Peyer's patch (tissue), 4 donors: ENCODE results near the gene RILPL2.

Experiments
- POLR2A ChIP-seq, 2 donors: fragments of 450-650 bp; IDR thresholded peaks; one replicate each; pipeline ENCODE4 v1.5.1; 2017; ENCODE audit warnings: antibody characterized with exemption in 2 of 2, mild to moderate bottlenecking in 2 of 2, moderate library complexity in 2 of 2
- TF ChIP-seq, protein P1 (sequence below), 6 experiments: fragments of 450-650 bp in 4 of 6; fragments of 200-600 bp in 2 of 6; sonication (generic) in 1 of 6; IDR thresholded peaks; one replicate each; pipeline ENCODE4 v1.5.1; 2017 to 2019; ENCODE audit warnings: antibody characterized with exemption in 6 of 6, mild to moderate bottlenecking in 3 of 6, moderate library complexity in 1 of 6

DNA sequence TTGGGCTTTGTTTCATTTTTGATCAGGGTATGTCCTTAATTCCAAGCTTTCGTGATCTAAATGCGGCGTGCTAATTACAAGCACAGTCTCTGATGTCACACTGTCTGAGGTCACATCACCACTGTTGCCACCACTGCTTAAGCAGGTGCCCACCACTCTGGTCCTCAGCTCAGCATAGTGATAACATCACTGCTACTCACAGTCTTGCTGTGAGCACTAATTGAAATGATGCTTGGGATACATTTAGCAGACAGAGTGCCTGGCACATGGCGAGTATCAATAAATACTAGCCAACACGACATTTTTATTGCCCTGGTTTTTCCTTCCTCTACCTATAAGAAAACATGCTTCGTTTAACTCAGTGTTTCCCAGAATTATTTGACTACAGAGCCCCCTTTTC lies 7.9 kb downstream of the RILPL2 start:
- TF ChIP-seq, protein P1, sequence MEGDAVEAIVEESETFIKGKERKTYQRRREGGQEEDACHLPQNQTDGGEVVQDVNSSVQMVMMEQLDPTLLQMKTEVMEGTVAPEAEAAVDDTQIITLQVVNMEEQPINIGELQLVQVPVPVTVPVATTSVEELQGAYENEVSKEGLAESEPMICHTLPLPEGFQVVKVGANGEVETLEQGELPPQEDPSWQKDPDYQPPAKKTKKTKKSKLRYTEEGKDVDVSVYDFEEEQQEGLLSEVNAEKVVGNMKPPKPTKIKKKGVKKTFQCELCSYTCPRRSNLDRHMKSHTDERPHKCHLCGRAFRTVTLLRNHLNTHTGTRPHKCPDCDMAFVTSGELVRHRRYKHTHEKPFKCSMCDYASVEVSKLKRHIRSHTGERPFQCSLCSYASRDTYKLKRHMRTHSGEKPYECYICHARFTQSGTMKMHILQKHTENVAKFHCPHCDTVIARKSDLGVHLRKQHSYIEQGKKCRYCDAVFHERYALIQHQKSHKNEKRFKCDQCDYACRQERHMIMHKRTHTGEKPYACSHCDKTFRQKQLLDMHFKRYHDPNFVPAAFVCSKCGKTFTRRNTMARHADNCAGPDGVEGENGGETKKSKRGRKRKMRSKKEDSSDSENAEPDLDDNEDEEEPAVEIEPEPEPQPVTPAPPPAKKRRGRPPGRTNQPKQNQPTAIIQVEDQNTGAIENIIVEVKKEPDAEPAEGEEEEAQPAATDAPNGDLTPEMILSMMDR (IDR thresholded peaks at IDR 0.05), result no peak
- no peak for TF ChIP-seq POLR2A (IDR thresholded peaks at IDR 0.05)
